Brain microvascular endothelial cell (primary cell): Measurements from ENCODE around the gene NSA2.

ENCODE experiments used
- DNase-seq: peaks from one replicate; pipeline ENCODE4 v3.0.0-alpha.2; 2020
- H3K27ac ChIP-seq: fragments of 250-450 bp; sonication (Bioruptor Pico); 2 replicates; pipeline ENCODE4 v1.5.1; 2020; ENCODE audit warnings: mild to moderate bottlenecking, moderate library complexity
- H3K27me3 ChIP-seq: fragments of 250-450 bp; sonication (Bioruptor Pico); replicated peaks from 2 replicates; pipeline ENCODE4 v1.5.1; 2020; ENCODE audit warnings: mild to moderate bottlenecking
- H3K36me3 ChIP-seq: fragments of 250-450 bp; sonication (Bioruptor Pico); replicated peaks from 2 replicates; pipeline ENCODE4 v1.5.1; 2020; ENCODE audit warnings: mild to moderate bottlenecking
- H3K4me3 ChIP-seq: 2 replicates; pipeline ENCODE4 v1.5.1; 2011; ENCODE audit warnings: low read depth, mild to moderate bottlenecking, control low read depth, low read length, moderate library complexity
- in situ Hi-C: cut with HindIII; loops from 2 replicates; pipeline ENCODE4 v1.10.0; 2017; ENCODE audit warnings: low sequenced_read_pairs, low pct_ligation_motif_present
- TF ChIP-seq, protein P1 (sequence below): IDR thresholded peaks from 2 replicates; pipeline ENCODE4 v1.5.1; 2011; ENCODE audit warnings: low read depth, mild to moderate bottlenecking, moderate library complexity, low read length, control low read depth, inconsistent platforms; ENCODE audit errors: missing control alignments

Gene NSA2

DNA sequence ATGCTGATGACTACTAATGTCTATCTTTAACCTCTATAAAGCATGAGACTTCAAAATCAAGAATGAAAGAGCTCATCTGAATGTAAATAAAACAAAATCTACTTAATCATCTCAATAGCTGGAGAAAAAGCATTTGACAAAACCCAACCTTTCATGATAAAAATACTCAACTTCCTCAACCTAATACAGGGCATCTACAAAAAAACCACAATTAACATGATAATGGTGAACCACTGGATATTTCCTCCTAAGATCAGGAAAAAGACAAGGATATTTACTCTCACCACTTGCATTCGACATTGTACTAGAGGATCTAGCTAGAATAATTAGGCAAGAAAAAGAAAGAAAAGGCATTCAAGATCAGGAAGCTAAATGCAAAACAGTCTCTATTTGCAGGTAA lies 49.8 kb downstream of the NSA2 start:
- TF ChIP-seq, protein P1, sequence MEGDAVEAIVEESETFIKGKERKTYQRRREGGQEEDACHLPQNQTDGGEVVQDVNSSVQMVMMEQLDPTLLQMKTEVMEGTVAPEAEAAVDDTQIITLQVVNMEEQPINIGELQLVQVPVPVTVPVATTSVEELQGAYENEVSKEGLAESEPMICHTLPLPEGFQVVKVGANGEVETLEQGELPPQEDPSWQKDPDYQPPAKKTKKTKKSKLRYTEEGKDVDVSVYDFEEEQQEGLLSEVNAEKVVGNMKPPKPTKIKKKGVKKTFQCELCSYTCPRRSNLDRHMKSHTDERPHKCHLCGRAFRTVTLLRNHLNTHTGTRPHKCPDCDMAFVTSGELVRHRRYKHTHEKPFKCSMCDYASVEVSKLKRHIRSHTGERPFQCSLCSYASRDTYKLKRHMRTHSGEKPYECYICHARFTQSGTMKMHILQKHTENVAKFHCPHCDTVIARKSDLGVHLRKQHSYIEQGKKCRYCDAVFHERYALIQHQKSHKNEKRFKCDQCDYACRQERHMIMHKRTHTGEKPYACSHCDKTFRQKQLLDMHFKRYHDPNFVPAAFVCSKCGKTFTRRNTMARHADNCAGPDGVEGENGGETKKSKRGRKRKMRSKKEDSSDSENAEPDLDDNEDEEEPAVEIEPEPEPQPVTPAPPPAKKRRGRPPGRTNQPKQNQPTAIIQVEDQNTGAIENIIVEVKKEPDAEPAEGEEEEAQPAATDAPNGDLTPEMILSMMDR: no peak
- no peaks in the 10 kb centered on the region for H3K27me3 ChIP-seq
- in situ Hi-C loops: no loop called here

DNA sequence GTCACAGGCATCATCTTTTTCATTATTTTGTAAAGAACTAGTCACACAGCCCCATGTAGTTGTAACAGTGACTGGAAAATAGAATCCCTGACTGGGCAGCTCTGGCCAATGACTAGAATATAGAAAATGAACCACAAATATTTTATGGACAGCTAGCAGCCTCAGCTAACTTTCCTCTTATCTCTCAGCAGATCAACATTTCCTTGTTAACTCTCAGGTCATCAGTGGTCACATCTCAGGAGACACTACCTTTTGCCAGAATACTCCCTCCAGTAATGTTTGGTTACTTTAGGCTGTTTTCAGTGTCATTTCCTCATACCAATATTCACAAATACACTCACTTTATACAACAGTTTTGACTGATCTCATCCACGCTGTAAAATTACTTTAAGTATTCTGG lies 55.2 kb downstream of the NSA2 start:
- no peaks in the 10 kb centered on the region for H3K36me3 ChIP-seq
- no peaks in the 10 kb centered on the region for H3K27me3 ChIP-seq
- DNase-seq: no peak
- H3K27ac ChIP-seq: no peak overlapping the region
- in situ Hi-C loops: no loop called here
- no peak overlapping the region for H3K4me3 ChIP-seq
- TF ChIP-seq, protein P1: no peak

More for the DNA sequence above, 49.8 kb downstream of the NSA2 start:
- DNase-seq: no peak
- Histone ChIP-seq H3K36me3 (no peaks in the 10 kb centered on the region), H3K27ac (no peak overlapping the region), H3K4me3 (no peak overlapping the region)

DNA sequence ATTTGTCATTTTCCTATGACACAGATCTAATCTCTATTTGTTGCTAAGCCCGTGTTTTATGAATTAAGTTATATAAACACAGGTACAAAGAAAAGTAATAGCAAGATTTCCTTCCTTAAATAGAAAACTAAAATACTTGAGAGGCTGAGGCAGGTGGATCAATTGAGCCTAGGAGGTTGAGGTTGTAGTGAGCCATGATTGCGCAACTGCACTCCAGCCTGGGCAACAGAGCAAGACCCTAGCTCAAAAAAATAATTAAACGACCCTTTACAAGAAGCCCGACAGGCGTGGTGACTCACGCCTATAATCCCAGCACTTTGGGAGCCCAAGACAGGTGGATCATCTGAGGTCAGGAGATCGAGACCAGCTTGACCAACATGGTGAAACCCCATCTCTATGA lies 62.4 kb downstream of the NSA2 start:
- no peaks in the 10 kb centered on the region for H3K36me3 ChIP-seq
- DNase-seq: no peak
- in situ Hi-C loops: no loop called here
- no peak overlapping the region for H3K4me3 ChIP-seq
- H3K27me3 ChIP-seq: no peaks in the 10 kb centered on the region
- H3K27ac ChIP-seq: no peak overlapping the region
- TF ChIP-seq, protein P1: no peak
